GM13977 (cell line): ENCODE results near the gene C1orf159.
"Not testable (repeated sequence)": the region's sequence is repeated elsewhere in the genome, so short reads cannot be mapped to it uniquely, and the experiment has no call there.

ENCODE experiments used
- DNase-seq: peaks from one replicate; pipeline ENCODE4 v3.0.0; 2012; ENCODE audit warnings: low spot score
- CTCF ChIP-seq: IDR thresholded peaks from 2 replicates; pipeline ENCODE4 v1.5.1; 2012; ENCODE audit warnings: mild to moderate bottlenecking, control low read depth; ENCODE audit not compliant: insufficient read depth; ENCODE audit errors: extremely low read depth, missing control alignments
- in situ Hi-C: fragments of 300-500 bp; cut with MboI; formaldehyde crosslinking; loops from one replicate; pipeline ENCODE4 v1.12.0; 2022; ENCODE audit warnings: low sequenced_read_pairs, low pct_unique_long_range_greater_than_20kb, mixed read lengths, inconsistent platforms; ENCODE audit not compliant: unreplicated experiment

C1orf159 gene

DNA sequence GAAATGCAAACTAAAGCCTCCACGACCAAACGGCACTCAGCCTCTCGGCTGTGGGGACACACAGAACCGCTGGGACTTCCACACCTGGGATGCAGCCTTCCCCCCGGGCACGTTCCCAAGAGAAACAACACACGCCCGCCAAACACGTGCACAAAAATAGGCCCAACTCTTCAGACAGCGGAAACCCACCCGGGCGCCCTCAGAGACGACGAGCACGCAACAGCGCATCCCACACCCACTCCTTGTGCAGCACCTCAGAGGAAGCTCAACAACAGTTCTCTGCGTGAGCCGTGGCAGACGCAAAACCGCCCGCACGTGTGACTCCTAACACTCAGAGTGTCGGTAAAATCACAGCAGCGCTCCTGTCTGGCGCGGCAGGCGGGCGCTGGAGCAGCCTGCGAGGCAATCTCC, 5.3 kb downstream of the C1orf159 start:
- no peak for DNase-seq
- in situ Hi-C loops = no loop called here
- TF ChIP-seq CTCF = no peak

DNA sequence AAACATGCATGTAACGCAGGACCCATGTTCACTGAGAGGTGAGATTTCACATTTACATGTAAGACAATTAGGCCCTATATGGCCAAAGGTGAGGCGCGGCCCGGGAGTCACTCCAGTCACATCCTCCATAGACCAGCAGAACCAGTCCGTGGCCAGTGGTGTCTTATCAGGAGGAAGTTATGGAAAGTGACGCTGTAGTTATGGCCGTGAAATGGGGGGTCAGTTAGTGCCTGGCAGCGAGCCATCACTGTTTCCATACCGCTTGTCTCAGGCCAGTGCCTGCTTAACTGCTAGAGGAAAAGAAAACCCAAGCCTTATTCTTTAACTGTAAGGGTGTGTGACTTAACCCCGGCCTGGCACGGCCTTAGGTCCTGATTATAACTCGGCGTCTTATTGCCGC, 6.1 kb downstream of the C1orf159 start:
- in situ Hi-C loops = no loop called here
- no peak for DNase-seq

DNA sequence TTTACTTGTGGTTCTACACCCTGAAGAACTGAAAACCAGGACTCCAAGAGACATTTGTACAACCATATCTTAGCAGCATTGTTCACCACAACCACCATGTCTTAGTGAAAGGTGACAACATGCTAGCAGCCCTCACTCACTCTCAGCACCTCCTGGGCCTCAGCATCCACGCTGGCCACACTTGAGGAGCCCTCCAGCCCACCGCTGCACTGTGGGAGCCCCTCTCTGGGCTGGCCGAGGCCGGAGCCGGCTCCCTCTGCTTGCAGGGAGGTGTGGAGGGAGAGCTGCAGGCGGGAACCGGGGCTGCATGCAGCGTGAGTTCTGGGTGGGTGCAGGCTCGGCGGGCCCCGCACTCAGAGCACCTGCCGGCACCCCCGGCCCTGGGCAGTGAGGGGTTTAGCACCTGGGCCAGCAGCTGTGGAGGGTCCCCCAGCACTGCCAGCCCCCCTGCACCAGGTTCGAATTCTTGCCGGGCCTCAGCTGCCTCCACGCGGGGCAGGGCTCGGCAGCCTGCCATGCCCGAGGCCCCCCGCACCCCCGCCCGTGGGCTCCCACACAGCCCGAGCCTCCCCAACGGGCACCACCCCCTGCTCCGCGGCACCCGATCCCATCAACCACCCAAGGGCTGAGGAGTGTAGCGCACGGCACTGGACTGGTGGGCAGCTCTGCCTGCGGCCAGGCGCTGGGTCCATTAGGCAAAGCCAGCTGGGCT, 9.2 kb downstream of the C1orf159 start:
- TF ChIP-seq CTCF = no peak
- no peak for DNase-seq
- in situ Hi-C loops = no loop called here

More for the DNA sequence above, 6.1 kb downstream of the C1orf159 start:
- TF ChIP-seq CTCF = no peak

DNA sequence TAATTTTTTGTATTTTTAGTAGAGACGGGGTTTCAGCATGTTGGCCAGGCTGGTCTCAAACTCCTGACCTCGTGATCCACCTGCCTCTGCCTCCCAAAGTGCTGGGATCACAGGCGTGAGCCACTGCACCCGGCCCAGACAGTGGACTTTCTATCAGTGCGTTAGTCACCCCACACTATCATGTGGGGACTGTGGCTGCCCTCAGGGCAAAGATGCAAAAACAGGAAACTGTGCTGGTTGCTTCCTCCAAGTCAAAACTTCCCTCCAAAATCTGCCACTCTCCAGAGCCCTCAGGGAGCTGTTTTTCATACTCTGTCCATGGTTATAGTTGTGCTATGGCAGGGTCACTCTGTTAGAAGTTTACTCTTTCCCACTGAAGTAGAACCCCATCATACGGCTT, 11.7 kb downstream of the C1orf159 start:
- not testable (repeated sequence) for DNase-seq

GRCh38 chr1:1101503-1101902, 14.4 kb downstream of the C1orf159 start:
- in situ Hi-C loops = no loop called here
- TF ChIP-seq CTCF = no peak
- no peak for DNase-seq

More for the DNA sequence above, 11.7 kb downstream of the C1orf159 start:
- in situ Hi-C loops = not testable (repeated sequence)

- in situ Hi-C loops = no loop called here
- no peak for TF ChIP-seq CTCF
- no peak for DNase-seq
Measured at GRCh38 chr1:1100296-1100695, 15.6 kb downstream of the C1orf159 start.

DNA sequence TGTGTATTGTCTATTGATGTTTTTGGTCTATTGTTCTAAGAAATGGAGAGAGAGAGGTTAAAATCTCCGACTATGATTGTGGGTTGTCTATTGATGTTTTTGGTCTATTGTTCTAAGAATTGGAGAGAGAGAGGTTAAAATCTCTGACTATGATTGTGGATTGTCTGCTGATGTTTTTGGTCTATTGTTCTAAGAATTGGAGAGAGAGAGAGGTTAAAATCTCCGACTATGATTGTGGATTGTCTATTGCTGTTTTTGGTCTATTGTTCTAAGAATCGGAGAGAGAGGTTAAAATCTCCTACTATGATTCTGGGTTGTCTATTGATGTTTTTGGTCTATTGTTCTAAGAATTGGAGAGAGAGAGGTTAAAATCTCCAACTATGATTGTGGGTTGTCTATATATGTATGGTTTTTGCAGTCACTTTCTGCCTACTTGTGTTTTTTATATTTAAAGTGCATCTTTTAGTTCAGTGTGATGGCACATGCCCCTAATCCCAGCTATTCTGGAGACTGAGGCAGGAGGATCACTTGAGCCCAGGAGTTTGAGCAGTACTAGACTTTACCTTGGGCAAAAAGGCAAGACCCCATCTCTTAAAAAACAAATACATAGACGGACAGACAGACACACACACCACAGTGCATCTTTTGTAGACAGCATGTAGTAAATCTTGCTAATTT, 16.2 kb downstream of the C1orf159 start:
- DNase-seq = no peak
- in situ Hi-C loops = no loop called here
- TF ChIP-seq CTCF = no peak
